GM12873 (cell line): ENCODE measurements around the gene PCLAF.
A peak's percentile ranks its signal among the peaks of the same experiment; 100 is the strongest.

Source experiments
- TF ChIP-seq, protein P1 (sequence below): IDR thresholded peaks from 2 replicates; pipeline ENCODE4 v1.5.1; 2012; ENCODE audit warnings: low read depth, mild to moderate bottlenecking, moderate library complexity, low read length, control low read depth; ENCODE audit not compliant: insufficient read depth; ENCODE audit errors: missing control alignments

PCLAF gene

DNA sequence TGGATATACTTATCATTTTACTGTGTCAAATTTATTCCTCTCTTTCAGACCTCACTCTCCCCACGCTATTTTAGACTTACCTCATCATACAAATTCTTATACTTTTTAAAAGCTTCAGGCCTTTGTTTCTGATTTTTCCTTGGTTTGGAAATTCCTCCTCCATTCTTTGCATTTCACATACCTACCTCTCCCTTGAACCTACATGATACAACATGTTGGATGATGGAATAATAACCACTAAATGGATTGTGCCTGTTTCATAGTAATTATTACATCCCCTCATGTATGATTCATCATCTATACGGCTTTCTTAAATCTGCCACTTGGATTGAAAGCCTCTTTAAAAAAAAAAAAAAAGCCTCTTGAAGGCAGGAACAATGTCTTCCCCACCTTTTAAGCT is 31.0 kb upstream of the PCLAF start:
- TF ChIP-seq, protein P1, sequence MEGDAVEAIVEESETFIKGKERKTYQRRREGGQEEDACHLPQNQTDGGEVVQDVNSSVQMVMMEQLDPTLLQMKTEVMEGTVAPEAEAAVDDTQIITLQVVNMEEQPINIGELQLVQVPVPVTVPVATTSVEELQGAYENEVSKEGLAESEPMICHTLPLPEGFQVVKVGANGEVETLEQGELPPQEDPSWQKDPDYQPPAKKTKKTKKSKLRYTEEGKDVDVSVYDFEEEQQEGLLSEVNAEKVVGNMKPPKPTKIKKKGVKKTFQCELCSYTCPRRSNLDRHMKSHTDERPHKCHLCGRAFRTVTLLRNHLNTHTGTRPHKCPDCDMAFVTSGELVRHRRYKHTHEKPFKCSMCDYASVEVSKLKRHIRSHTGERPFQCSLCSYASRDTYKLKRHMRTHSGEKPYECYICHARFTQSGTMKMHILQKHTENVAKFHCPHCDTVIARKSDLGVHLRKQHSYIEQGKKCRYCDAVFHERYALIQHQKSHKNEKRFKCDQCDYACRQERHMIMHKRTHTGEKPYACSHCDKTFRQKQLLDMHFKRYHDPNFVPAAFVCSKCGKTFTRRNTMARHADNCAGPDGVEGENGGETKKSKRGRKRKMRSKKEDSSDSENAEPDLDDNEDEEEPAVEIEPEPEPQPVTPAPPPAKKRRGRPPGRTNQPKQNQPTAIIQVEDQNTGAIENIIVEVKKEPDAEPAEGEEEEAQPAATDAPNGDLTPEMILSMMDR = no peak

DNA sequence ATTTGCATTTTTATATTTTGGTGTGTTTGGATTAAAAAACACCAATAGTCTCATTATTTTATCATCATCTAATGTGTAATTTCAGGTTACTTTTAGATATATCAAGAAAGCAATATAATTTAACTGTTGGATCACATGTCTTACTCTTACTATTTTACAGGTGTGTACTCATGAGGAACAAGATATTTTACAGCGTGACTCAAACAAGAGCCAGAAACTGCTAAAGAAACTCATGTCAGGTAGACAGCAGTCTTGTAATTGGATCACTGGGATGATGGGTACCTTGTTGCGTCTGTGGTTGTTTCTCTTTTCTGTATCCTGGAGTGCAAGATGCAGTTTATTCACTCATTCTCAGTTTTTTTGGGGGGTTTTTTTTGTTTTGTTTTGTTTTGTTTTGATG is 19.3 kb upstream of the PCLAF start:
- TF ChIP-seq, protein P1 = no peak

DNA sequence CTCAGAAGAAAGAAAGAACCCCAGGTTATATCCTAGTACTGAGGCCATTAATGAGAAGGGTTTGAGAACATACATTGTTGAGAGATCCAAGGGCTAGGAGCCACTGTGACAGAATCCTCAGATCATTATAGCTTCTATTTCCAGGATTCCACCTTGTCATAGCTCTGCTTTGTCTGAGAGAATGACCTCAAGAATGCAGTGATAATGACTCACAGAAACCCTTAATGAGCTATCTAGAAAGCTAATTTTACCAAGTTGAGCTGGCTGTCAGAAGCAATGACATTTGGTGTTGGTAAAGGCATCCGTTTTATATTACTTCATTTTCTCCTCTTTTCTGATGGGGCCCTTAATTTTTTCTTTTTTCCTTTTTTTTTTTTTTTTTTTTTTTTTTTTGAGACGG is 17.3 kb upstream of the PCLAF start:
- TF ChIP-seq, protein P1 = no peak

DNA sequence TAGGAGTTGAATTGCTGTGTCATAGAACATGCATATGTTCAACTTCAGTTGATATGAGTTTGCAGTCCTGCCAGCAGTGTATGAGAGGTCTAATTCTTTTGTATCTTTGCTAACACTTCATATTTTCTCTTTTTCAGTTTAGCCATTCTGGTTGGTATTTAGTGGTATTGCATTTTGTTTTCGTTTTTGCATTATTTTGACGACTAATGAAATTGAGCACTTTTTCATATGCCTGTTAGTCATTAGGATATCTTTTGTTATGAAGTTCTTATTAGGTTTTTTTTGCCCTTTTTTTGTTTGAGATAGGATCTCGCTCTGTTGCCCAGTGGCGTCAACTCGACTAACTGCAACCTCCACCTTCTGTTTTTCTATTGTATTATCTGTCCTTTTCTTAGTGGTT is 15.5 kb upstream of the PCLAF start:
- TF ChIP-seq, protein P1 = no peak

DNA sequence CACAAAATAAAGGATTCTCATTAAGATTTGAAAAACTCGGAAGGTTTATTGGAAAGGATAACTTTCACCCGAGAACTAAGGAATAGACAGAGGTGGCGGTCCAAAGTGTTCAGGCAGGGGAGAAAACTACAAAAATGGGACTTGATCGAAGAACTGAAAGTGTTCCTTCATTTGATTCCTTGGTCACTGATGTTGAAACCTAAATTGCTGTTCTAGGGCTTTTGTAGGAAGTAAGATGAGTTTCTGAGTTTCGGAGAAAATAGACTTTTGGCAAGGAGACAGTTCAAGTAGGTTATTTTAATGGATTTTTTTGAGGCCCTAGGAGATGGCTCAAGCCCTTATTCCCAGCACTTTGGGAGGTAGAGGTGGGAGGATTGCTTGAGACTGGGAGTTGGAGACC is 7.8 kb upstream of the PCLAF start:
- TF ChIP-seq, protein P1 = no peak

DNA sequence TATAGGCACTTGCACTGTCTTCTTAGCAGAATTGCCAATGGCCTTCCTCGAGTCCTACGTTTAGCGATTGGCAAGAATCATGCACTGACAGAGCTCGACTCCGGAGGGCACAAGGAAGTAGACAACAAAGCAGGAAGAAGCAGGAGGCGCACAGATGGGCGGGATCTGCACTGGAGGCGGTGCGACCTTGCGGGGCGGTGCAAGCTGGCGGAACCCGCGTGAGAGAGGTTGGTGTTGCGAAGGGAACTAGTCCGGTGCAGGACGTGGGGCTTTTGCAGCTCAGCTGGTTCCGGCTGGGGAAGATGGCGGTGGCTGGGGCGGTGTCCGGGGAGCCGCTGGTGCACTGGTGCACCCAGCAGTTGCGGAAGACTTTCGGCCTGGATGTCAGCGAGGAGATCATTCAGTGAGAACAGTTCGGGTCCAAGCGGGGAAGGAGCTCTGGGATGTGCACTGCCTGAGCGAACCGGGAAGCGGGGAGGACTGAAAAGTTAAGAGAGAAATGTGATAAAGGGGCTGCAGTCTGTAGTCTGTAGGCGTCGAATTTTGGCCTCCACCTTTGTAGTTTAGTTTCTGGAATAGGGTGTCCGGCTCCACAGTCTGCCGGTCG is 6.4 kb upstream of the PCLAF start, which contains the start of gene TRIP4:
Gene TRIP4 (plus strand): TSS at position 275 of the 607 bp plus-strand sequence. CDS start 28 bp downstream, at position 303.
- TF ChIP-seq, protein P1 = peak; percentile 8

DNA sequence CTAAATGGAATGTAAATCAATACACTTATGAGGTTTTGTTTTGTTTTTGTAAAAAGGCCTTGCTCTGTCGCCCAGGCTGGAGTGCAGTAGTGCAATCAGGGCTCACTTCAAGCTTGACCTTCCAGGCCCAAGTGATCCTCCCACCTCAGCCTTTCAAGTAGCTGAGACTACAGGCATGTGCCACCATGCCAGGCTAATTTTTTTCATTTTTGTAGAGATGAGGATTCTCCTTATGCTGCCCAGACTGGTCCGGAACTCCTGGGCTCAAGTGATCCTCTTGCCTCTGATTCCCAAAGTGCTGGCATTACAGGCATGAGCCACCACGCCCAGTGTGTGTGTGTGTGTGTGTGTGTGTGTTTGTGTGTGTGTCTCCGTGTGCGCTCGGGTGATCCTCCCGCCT is 5.0 kb upstream of the PCLAF start:
- TF ChIP-seq, protein P1 = no peak
